ENCODE results near the gene ADAMTS3. TPM values are rescaled to one million over a fixed set of nuclear protein-coding genes. Genes with fewer than 3 reads are reported as not detected.

The ADAMTS3 gene
- total RNA-seq, 1 experiment from 2014 or later, result 4.4 TPM

DNA sequence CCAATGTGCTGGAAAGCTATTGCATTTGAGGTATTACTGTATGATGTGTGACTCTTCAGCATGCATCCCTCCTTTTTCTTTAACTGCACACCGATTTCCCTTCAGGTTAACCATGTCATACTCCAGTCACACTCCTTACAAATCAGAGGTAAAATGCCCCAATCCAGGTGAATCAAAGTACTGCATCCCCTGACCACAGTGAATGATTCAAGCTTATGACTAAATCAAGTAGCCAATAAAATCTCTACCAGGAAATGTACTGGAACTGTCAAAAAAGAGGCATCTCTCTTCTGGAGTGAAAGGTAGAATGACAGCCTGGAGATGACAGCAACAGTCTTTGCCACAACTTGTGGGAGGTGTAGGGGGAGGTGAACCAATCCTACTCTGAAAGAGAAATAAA lies 10.4 kb downstream of the ADAMTS3 start (continued):
- TF ChIP-seq, protein P1, sequence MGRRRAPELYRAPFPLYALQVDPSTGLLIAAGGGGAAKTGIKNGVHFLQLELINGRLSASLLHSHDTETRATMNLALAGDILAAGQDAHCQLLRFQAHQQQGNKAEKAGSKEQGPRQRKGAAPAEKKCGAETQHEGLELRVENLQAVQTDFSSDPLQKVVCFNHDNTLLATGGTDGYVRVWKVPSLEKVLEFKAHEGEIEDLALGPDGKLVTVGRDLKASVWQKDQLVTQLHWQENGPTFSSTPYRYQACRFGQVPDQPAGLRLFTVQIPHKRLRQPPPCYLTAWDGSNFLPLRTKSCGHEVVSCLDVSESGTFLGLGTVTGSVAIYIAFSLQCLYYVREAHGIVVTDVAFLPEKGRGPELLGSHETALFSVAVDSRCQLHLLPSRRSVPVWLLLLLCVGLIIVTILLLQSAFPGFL (CRISPR knock-in tag; IDR thresholded peaks at IDR 0.05; ENCODE audit: borderline replicate concordance), result no peak
- TF ChIP-seq JUN (CRISPR knock-in tag; IDR thresholded peaks at IDR 0.05) (no peak), EMX1 (CRISPR knock-in tag; IDR thresholded peaks at IDR 0.05) (no peak), ZNF416 (CRISPR knock-in tag; IDR thresholded peaks at IDR 0.05) (no peak), KAT7 (CRISPR knock-in tag; IDR thresholded peaks at IDR 0.05; ENCODE audit: borderline replicate concordance) (no peak), ZNF219 (CRISPR knock-in tag; IDR thresholded peaks at IDR 0.05; ENCODE audit: borderline replicate concordance) (no peak), ZNF121 (CRISPR knock-in tag; IDR thresholded peaks at IDR 0.05) (no peak), ELF4 (CRISPR knock-in tag; IDR thresholded peaks at IDR 0.05; ENCODE audit: low read depth) (no peak), FOXP1 (CRISPR knock-in tag; IDR thresholded peaks at IDR 0.05; ENCODE audit: borderline replicate concordance) (no peak), ATF1 (CRISPR knock-in tag; IDR thresholded peaks at IDR 0.05) (no peak)
- TF ChIP-seq, protein P2, sequence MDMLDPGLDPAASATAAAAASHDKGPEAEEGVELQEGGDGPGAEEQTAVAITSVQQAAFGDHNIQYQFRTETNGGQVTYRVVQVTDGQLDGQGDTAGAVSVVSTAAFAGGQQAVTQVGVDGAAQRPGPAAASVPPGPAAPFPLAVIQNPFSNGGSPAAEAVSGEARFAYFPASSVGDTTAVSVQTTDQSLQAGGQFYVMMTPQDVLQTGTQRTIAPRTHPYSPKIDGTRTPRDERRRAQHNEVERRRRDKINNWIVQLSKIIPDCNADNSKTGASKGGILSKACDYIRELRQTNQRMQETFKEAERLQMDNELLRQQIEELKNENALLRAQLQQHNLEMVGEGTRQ (CRISPR knock-in tag; IDR thresholded peaks at IDR 0.05), result no peak

DNA sequence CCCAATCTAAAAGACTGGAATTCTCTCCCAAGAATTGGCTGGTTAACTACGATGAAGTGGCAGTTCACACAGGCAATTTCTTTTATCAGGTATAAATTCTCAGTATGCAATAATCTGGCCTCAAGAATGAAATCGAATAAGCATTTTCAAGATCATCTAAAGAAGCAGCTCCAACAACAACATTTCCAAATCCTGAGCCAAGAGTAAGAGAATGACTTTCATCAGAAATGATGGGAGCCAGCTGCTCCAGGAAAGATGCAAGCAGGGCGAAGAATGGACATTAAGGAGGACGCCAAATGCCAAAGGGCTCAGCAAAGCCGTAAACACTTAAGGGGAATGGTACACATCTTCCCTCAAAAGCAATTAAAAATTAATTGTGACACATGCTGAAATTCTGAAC lies 12.0 kb downstream of the ADAMTS3 start:
- Mint-ChIP-seq H3K27ac (no peak overlapping the region), H3K4me1 (peaks cover 7% of the 10 kb centered on the region; the same call in 1 of the 2 replicates), H3K9me3 (peaks cover 7% of the 10 kb centered on the region; the same call in 1 of the 2 replicates), H3K36me3 (0 out of 2 replicates have a peak, but pooled peaks cover 3% of the 10 kb centered on the region), H3K4me3 (no peak overlapping the region), H3K27me3 (ENCODE audit: low read depth) (no peaks in the 10 kb centered on the region)
- CTCF ChIA-PET, result no interaction called here
- ATAC-seq (no peak), DNase-seq (ENCODE audit: low spot score) (no peak)
- POLR2A ChIA-PET, result no interaction called here
- TF ChIP-seq ZNF317 (CRISPR knock-in tag; IDR thresholded peaks at IDR 0.05; ENCODE audit: borderline replicate concordance, low read depth) (no peak), ZNF416 (CRISPR knock-in tag; IDR thresholded peaks at IDR 0.05) (no peak), SMAD3 (CRISPR knock-in tag; IDR thresholded peaks at IDR 0.05; ENCODE audit: borderline replicate concordance) (no peak), IRF2 (CRISPR knock-in tag; IDR thresholded peaks at IDR 0.05; ENCODE audit: borderline replicate concordance, low read depth) (no peak), NFE2L1 (CRISPR knock-in tag; IDR thresholded peaks at IDR 0.05) (no peak), JUN (CRISPR knock-in tag; IDR thresholded peaks at IDR 0.05) (no peak), TP53 (CRISPR knock-in tag; IDR thresholded peaks at IDR 0.05) (no peak)
- TF ChIP-seq, protein P3, sequence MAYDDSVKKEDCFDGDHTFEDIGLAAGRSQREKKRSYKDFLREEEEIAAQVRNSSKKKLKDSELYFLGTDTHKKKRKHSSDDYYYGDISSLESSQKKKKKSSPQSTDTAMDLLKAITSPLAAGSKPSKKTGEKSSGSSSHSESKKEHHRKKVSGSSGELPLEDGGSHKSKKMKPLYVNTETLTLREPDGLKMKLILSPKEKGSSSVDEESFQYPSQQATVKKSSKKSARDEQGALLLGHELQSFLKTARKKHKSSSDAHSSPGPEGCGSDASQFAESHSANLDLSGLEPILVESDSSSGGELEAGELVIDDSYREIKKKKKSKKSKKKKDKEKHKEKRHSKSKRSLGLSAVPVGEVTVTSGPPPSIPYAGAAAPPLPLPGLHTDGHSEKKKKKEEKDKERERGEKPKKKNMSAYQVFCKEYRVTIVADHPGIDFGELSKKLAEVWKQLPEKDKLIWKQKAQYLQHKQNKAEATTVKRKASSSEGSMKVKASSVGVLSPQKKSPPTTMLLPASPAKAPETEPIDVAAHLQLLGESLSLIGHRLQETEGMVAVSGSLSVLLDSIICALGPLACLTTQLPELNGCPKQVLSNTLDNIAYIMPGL (CRISPR knock-in tag; IDR thresholded peaks at IDR 0.05), result no peak
- TF ChIP-seq, protein P4, sequence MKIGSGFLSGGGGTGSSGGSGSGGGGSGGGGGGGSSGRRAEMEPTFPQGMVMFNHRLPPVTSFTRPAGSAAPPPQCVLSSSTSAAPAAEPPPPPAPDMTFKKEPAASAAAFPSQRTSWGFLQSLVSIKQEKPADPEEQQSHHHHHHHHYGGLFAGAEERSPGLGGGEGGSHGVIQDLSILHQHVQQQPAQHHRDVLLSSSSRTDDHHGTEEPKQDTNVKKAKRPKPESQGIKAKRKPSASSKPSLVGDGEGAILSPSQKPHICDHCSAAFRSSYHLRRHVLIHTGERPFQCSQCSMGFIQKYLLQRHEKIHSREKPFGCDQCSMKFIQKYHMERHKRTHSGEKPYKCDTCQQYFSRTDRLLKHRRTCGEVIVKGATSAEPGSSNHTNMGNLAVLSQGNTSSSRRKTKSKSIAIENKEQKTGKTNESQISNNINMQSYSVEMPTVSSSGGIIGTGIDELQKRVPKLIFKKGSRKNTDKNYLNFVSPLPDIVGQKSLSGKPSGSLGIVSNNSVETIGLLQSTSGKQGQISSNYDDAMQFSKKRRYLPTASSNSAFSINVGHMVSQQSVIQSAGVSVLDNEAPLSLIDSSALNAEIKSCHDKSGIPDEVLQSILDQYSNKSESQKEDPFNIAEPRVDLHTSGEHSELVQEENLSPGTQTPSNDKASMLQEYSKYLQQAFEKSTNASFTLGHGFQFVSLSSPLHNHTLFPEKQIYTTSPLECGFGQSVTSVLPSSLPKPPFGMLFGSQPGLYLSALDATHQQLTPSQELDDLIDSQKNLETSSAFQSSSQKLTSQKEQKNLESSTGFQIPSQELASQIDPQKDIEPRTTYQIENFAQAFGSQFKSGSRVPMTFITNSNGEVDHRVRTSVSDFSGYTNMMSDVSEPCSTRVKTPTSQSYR (CRISPR knock-in tag; IDR thresholded peaks at IDR 0.05), result no peak
- TF ChIP-seq, protein P5, sequence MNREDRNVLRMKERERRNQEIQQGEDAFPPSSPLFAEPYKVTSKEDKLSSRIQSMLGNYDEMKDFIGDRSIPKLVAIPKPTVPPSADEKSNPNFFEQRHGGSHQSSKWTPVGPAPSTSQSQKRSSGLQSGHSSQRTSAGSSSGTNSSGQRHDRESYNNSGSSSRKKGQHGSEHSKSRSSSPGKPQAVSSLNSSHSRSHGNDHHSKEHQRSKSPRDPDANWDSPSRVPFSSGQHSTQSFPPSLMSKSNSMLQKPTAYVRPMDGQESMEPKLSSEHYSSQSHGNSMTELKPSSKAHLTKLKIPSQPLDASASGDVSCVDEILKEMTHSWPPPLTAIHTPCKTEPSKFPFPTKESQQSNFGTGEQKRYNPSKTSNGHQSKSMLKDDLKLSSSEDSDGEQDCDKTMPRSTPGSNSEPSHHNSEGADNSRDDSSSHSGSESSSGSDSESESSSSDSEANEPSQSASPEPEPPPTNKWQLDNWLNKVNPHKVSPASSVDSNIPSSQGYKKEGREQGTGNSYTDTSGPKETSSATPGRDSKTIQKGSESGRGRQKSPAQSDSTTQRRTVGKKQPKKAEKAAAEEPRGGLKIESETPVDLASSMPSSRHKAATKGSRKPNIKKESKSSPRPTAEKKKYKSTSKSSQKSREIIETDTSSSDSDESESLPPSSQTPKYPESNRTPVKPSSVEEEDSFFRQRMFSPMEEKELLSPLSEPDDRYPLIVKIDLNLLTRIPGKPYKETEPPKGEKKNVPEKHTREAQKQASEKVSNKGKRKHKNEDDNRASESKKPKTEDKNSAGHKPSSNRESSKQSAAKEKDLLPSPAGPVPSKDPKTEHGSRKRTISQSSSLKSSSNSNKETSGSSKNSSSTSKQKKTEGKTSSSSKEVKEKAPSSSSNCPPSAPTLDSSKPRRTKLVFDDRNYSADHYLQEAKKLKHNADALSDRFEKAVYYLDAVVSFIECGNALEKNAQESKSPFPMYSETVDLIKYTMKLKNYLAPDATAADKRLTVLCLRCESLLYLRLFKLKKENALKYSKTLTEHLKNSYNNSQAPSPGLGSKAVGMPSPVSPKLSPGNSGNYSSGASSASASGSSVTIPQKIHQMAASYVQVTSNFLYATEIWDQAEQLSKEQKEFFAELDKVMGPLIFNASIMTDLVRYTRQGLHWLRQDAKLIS (CRISPR knock-in tag; IDR thresholded peaks at IDR 0.05; ENCODE audit: borderline replicate concordance), result no peak
- TF ChIP-seq, protein P6, sequence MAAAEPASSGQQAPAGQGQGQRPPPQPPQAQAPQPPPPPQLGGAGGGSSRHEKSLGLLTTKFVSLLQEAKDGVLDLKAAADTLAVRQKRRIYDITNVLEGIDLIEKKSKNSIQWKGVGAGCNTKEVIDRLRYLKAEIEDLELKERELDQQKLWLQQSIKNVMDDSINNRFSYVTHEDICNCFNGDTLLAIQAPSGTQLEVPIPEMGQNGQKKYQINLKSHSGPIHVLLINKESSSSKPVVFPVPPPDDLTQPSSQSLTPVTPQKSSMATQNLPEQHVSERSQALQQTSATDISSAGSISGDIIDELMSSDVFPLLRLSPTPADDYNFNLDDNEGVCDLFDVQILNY (CRISPR knock-in tag; IDR thresholded peaks at IDR 0.05), result no peak
- TF ChIP-seq, protein P7, sequence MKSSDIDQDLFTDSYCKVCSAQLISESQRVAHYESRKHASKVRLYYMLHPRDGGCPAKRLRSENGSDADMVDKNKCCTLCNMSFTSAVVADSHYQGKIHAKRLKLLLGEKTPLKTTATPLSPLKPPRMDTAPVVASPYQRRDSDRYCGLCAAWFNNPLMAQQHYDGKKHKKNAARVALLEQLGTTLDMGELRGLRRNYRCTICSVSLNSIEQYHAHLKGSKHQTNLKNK (CRISPR knock-in tag; IDR thresholded peaks at IDR 0.05), result no peak
- TF ChIP-seq, protein P8, sequence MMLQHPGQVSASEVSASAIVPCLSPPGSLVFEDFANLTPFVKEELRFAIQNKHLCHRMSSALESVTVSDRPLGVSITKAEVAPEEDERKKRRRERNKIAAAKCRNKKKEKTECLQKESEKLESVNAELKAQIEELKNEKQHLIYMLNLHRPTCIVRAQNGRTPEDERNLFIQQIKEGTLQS (CRISPR knock-in tag; conservative IDR thresholded peaks at IDR 0.05), result no peak
- TF ChIP-seq, protein P9, sequence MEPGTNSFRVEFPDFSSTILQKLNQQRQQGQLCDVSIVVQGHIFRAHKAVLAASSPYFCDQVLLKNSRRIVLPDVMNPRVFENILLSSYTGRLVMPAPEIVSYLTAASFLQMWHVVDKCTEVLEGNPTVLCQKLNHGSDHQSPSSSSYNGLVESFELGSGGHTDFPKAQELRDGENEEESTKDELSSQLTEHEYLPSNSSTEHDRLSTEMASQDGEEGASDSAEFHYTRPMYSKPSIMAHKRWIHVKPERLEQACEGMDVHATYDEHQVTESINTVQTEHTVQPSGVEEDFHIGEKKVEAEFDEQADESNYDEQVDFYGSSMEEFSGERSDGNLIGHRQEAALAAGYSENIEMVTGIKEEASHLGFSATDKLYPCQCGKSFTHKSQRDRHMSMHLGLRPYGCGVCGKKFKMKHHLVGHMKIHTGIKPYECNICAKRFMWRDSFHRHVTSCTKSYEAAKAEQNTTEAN (CRISPR knock-in tag; IDR thresholded peaks at IDR 0.05), result no peak
